ENCODE data around the gene HSD11B1.

The HSD11B1 gene

DNA sequence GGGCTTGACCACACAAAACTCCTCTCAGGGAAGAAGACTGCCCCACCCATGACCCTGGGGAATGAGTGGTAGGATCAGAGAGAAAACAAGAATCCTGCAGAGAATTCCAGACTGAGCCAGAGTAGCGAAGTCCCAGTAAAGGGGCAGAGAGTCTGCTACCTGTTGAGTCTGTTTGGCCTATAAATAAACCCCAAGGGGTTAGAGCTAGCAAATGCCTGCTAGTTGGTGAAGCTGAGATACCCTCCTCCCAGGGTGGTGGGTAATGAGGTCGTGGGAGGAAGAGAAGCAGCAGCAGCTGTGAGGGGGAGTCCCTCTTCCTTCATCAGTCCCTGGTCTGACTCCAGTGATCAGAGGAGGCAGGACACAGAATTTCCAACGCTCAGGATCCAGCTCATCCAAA, 53.8 kb downstream of the HSD11B1 start:
- Histone ChIP-seq H3K36me3 (no peaks in the 10 kb centered on the region), H3K9me3 (no peaks in the 10 kb centered on the region), H3K27ac (no peak overlapping the region), H3K27me3 (no peaks in the 10 kb centered on the region), H3K4me3 (no peak overlapping the region), H3K4me1 (no peaks in the 10 kb centered on the region)
- no peak for DNase-seq
- intact Hi-C loops (cut with DNase I; ENCODE audit: low total_unique reads), result no loop called here
- TF ChIP-seq, protein P1, sequence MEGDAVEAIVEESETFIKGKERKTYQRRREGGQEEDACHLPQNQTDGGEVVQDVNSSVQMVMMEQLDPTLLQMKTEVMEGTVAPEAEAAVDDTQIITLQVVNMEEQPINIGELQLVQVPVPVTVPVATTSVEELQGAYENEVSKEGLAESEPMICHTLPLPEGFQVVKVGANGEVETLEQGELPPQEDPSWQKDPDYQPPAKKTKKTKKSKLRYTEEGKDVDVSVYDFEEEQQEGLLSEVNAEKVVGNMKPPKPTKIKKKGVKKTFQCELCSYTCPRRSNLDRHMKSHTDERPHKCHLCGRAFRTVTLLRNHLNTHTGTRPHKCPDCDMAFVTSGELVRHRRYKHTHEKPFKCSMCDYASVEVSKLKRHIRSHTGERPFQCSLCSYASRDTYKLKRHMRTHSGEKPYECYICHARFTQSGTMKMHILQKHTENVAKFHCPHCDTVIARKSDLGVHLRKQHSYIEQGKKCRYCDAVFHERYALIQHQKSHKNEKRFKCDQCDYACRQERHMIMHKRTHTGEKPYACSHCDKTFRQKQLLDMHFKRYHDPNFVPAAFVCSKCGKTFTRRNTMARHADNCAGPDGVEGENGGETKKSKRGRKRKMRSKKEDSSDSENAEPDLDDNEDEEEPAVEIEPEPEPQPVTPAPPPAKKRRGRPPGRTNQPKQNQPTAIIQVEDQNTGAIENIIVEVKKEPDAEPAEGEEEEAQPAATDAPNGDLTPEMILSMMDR (IDR thresholded peaks at IDR 0.05), result no peak

DNA sequence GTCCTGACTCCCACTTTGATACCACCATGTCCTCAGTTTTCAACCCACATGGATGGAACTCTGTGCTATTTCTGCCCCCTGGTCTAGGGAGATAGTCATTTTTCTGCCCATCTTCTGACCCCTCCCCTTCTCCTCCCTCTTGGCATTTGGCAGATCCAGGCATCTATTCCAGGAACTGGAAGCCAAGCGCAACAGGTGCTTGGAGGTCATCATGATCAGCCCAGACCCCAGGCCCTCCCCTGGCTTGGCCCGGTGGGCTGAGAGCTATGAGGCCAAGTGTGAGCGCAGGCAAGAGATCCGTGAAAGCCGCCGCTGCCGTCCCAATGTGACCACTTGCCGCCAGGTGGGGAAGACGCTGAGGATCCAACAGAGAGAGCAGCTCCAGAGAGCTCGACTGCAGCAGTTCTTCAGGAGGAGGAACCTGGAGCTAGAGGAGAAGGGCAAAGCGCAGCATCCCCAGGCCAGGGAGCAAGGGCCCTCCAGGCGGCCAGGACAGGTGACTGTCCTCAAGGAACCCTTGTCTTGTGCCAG, 55.2 kb downstream of the HSD11B1 start:
- no peaks in the 10 kb centered on the region for H3K36me3 ChIP-seq
- intact Hi-C loops (cut with DNase I; ENCODE audit: low total_unique reads), result no loop called here
- no peaks in the 10 kb centered on the region for H3K27me3 ChIP-seq
- no peaks in the 10 kb centered on the region for H3K9me3 ChIP-seq
- no peak overlapping the region for H3K4me3 ChIP-seq
- TF ChIP-seq, protein P1 (IDR thresholded peaks at IDR 0.05), result no peak
- DNase-seq, result no peak
- H3K4me1 ChIP-seq, result no peaks in the 10 kb centered on the region
- no peak overlapping the region for H3K27ac ChIP-seq

DNA sequence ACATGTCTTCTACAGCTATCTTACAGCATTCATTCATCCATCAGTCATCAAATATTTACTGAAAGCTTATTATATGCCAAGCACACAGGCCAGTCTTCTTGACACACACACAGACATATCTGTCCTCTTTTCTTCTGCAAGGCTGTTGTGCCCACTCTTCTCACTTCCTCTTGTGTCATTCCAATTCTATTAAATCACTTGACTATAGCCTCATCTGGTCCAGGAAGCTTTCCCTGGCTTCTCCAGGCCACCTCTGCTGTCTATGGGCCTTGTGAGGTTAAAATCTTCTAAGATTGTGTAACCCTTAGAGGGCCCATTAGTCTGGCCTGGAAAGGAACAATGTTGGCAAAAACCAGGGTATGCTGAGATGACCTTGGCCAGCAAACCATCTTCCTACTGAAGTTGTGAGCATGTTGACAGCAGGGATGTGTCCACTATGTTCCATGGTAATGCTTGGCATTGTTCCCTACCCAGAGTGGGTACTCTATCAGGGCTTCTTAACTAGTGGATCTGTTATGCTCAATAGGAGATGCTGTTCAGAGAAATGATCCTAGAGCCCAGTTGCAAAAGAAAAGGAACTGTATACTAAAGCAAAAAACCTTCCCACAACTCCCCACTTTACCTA, 56.5 kb downstream of the HSD11B1 start:
- H3K36me3 ChIP-seq, result no peaks in the 10 kb centered on the region
- intact Hi-C loops (cut with DNase I; ENCODE audit: low total_unique reads), result no loop called here
- no peak overlapping the region for H3K27ac ChIP-seq

DNA sequence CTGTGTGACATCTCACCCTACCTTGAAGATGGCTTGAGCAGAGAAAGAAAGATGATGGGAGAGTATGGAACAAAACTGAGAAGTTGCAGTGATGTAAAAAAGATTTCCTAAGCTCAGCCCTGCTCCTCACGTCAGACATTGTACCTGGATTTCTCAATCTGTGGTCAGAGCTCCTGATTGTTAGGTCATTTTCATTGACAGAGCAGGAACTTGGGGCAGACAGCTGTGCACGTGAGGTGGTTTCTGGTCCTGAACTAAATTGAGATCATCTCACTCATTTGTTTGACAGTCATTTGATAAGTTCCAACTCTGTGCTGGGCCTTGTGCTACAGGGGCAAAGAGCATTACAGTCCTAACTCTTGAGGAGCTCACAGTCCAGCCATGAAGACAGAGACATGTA, 61.4 kb downstream of the HSD11B1 start:
- H3K4me1 ChIP-seq, result peaks cover 0 to 25% (median 23%) of the 10 kb centered on the region in 4 donors
- H3K36me3 ChIP-seq, result no peaks in the 10 kb centered on the region
- intact Hi-C loops (cut with DNase I; ENCODE audit: low total_unique reads), result no loop called here
- no peaks in the 10 kb centered on the region for H3K27me3 ChIP-seq
- DNase-seq, result no peak
- no peaks in the 10 kb centered on the region for H3K9me3 ChIP-seq
- H3K27ac ChIP-seq, result no peak overlapping the region
- no peak overlapping the region for H3K4me3 ChIP-seq
- TF ChIP-seq, protein P1 (IDR thresholded peaks at IDR 0.05), result no peak

More for the DNA sequence above, 56.5 kb downstream of the HSD11B1 start:
- H3K9me3 ChIP-seq, result no peaks in the 10 kb centered on the region
- H3K4me3 ChIP-seq, result no peak overlapping the region
- TF ChIP-seq, protein P1 (IDR thresholded peaks at IDR 0.05), result no peak
- H3K4me1 ChIP-seq, result no peaks in the 10 kb centered on the region
- no peak for DNase-seq
- H3K27me3 ChIP-seq, result no peaks in the 10 kb centered on the region

DNA sequence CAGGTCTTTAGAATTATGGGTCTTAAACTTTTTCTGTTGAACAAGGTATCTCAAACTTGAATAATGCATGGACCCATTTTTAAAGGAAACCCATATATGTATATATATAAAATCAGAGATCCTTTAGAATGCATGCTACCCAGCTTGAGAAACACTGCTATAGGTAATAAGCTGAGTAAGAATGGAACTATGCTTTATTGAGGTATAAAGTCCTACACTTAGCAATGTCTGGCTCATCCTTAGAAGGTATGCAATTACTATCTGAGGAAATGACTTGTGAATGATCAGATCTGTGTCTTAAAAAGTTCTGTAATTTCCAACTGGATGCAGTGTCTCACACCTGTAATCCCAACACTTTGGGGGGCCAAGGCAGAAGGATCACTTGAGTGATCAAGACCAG, 62.5 kb downstream of the HSD11B1 start:
- no peaks in the 10 kb centered on the region for H3K36me3 ChIP-seq
- no peak overlapping the region for H3K27ac ChIP-seq
- H3K4me3 ChIP-seq, result no peak overlapping the region
- TF ChIP-seq, protein P1 (IDR thresholded peaks at IDR 0.05), result no peak
- no peaks in the 10 kb centered on the region for H3K9me3 ChIP-seq
- no peak for DNase-seq
- no peaks in the 10 kb centered on the region for H3K27me3 ChIP-seq
- H3K4me1 ChIP-seq, result peaks cover 0 to 25% (median 23%) of the 10 kb centered on the region in 4 donors
- intact Hi-C loops (cut with DNase I; ENCODE audit: low total_unique reads), result no loop called here

Data from tibial artery (tissue), 4 donors.